A673 (cell line): ENCODE measurements around the gene OGA.

Experiments used
- EZH2 ChIP-seq: fragments of 200-600 bp; sonication (generic); IDR thresholded peaks from 2 replicates; pipeline ENCODE4 v1.6.1; 2017; ENCODE audit warnings: borderline replicate concordance, low read depth, mild to moderate bottlenecking, mixed read lengths, antibody characterized with exemption, low read length; ENCODE audit not compliant: poor library complexity, severe bottlenecking
- TF ChIP-seq, protein P1 (sequence below): fragments of 300-800, 200-600 bp; sonication (generic); conservative IDR thresholded peaks from 2 replicates; pipeline ENCODE4 v1.5.1; 2017; ENCODE audit warnings: low read depth, mild to moderate bottlenecking, antibody characterized with exemption, low read length, moderate library complexity, mixed read lengths

DNA sequence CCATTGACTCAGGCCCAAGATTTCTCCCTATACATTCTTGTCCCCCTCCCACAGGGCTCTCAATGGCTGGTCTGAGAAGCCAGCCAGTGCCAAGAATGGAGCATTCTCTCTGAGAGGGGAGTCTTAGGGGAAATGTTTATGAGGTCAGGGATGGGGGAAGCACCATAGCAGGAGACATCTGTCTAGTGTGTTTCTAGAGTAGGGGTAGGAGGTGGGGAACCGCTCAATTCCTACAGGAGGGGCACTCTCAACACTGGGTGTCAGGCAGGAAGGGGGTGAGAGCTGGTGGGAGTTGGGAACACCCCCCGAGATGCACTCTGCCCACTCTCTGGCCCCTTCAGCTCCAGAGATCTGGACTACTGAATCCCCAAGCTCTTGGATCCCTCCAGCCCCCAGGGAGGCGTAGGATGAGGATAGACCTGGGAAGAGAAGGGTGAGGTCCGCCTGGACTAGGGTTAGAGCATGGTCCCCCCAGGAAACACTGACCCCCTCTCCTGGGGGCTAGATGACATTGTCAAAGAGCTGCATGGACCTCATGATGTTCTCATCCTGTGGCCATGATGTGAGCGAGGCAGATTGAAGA is 8.7 kb upstream of the OGA start:
- TF ChIP-seq, protein P1, sequence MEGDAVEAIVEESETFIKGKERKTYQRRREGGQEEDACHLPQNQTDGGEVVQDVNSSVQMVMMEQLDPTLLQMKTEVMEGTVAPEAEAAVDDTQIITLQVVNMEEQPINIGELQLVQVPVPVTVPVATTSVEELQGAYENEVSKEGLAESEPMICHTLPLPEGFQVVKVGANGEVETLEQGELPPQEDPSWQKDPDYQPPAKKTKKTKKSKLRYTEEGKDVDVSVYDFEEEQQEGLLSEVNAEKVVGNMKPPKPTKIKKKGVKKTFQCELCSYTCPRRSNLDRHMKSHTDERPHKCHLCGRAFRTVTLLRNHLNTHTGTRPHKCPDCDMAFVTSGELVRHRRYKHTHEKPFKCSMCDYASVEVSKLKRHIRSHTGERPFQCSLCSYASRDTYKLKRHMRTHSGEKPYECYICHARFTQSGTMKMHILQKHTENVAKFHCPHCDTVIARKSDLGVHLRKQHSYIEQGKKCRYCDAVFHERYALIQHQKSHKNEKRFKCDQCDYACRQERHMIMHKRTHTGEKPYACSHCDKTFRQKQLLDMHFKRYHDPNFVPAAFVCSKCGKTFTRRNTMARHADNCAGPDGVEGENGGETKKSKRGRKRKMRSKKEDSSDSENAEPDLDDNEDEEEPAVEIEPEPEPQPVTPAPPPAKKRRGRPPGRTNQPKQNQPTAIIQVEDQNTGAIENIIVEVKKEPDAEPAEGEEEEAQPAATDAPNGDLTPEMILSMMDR = no peak
- TF ChIP-seq EZH2 = no peak
